Stimulated activated CD4-positive, alpha-beta T cell treated with anti-CD3 and anti-CD28 coated beads, Interleukin-15, amount 100 ng/mL, for 24 hours (primary cell): Measurements from ENCODE around the gene FZR1.
A peak's percentile ranks its signal among the peaks of the same experiment; 100 is the strongest.
"Not testable (repeated sequence)": the region's sequence is repeated elsewhere in the genome, so short reads cannot be mapped to it uniquely, and the experiment has no call there.

ENCODE experiments used
- DNase-seq: peaks from one replicate; pipeline ENCODE4 v3.0.0-alpha.2; 2020

Gene FZR1

GRCh38 chr19:3497757-3498520, 8.2 kb upstream of the FZR1 start:
- no peak for DNase-seq

- DNase-seq, result no peak
Measured at GRCh38 chr19:3499738-3500428, 6.2 kb upstream of the FZR1 start.

DNA sequence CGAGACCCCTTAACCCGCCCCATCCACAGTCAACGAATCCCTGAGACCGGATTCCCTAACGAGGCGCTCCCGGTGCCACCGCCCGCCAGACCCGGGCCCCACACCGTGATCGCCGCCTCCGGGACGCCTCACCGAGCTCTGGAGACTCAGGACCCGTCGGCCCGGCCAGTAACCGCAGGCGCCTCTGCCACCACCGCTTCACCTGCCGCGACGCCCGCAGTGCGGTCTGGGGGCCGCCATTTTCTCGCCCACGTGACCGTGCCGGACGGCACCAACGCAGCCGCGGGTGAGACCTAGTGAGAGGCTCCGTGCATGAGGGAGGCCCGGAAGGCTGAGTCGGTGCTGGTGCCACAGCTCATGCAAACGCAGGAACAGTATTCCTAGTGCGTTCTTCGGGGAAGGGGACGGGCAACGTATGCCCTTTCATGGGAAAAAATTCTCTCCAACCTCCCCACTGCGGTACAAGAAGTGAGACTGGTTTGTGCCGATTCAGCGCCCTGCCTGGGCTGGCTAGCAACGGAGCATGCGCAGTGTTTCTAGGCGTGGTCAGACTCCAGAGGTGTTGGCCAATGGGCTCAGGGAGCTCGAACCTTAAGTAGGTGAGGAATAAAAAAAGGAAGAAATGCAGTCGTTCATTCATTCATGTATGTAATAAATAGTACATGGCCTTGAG, 5.5 kb upstream of the FZR1 start, which contains the start of gene DOHH:
Gene DOHH (minus strand): TSS at position 246 of the 673 bp plus-strand sequence. CDS start 3,860 bp downstream, outside the sequence.
- peak; percentile 98 for DNase-seq

DNA sequence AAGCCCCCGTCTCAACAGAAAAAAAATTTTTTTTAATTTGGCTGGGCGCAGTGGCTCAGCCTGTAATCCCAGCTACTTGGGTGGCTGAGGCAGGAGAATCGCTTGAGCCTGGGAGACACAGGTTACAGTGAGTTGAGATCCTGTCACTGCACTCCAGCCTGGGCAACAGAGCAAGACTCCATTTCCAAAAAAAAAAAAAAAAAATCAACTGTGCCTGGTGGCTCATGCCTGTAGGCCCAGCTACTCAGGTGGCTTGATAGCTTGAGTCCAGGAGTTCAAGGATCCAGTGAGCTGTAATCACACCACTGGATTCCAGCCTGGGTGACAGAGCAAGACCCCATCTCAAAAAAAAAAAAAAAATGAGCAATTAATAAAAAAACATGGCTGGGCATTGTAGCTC, 4.3 kb upstream of the FZR1 start:
- no peak for DNase-seq

GRCh38 chr19:3503036-3503572, 3.0 kb upstream of the FZR1 start:
- DNase-seq, result no peak

- no peak for DNase-seq
Measured at GRCh38 chr19:3504735-3505134, 1.4 kb upstream of the FZR1 start.

DNA sequence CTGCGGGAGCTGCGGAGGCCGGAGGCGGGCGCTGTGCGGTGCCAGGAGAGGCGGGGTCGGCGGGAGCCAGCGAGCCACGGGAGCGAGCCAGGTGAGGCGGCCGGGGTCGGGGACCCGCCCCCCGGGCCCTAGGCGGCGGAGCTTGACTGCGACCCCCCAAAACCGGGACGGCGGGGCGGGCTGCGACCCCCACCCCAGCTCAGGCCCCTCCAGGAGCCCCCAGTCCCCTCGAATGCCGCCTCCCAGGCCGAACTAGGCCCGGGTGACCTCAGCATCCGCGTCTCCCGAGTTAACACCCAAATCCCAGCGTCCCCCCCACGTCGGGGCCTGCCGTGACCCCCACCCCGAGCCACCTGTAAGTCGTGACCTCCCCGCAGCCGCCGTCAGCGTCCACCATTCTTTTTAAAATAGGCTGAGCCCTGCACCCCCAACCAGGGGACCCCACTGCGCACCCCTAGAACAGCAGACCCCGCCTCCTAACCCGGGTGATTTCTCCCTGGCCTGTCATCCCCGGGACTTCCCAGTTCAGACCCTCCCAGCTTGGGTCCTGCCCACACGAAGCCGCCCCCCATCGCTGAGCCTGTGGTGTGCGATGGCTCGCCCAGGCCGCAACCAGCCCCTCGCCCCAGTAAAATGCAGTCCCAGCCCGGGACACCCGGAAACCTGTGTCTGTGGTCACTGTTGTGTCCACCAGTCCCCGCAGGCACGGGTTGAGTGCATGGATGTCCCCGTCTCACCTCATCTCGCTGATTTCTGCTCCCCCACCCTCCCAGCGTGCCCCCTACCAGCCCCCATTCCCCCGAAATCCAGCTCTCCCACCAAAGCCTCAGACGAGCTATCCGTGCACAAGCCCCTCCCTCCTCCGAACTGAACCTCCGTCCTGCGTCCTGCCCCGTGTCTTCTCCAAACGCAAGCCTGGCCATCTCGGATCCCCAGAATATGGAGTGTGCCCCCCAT, 551 bp downstream of the FZR1 start:
- DNase-seq, result peak; percentile 44

DNA sequence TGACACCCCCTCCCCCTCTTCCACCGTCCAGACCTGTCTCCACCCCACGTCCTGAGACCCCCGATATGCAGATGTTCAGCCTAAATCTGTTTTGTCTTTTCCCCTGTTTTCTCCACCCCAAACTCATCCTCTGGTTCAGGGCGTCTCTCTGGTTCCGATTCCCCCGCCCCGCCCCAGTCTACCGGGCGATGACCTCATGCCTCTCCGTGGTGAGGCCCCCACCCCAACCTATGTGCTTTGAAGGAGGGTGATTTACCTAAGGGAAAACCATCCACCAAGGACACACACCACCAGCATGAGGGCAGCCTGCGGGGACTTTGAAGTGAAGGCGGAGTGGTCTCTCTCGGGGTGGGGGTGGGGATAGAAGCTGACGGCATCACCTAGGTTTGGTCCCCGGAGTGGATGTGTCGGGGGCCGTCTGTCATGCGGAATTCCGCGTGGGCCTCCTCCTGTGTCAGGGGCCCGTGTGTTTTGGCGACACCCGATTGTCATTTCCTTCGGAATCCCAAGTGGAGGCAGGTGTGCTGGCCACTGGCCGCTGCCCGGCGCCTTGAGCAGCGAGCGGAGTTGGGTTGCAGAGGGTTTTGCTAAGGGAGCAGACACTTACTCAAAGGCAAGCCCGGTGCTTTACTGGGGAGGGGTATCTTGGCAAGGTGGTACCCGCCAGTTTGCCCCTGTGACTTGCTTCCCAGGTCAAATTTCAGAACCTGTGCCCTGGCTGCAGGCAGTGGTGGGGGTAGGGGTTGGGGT, 1.4 kb downstream of the FZR1 start:
- peak; percentile 50 for DNase-seq

- not testable (repeated sequence) for DNase-seq
Measured at GRCh38 chr19:3508121-3508661, 2.1 kb downstream of the FZR1 start.

- DNase-seq, result peak; percentile 28
Measured at GRCh38 chr19:3508771-3509535, 2.8 kb downstream of the FZR1 start.

- peak; percentile 65 for DNase-seq
Measured at GRCh38 chr19:3509566-3509989, 3.5 kb downstream of the FZR1 start.

GRCh38 chr19:3510727-3511126, 4.6 kb downstream of the FZR1 start:
- no peak for DNase-seq

DNA sequence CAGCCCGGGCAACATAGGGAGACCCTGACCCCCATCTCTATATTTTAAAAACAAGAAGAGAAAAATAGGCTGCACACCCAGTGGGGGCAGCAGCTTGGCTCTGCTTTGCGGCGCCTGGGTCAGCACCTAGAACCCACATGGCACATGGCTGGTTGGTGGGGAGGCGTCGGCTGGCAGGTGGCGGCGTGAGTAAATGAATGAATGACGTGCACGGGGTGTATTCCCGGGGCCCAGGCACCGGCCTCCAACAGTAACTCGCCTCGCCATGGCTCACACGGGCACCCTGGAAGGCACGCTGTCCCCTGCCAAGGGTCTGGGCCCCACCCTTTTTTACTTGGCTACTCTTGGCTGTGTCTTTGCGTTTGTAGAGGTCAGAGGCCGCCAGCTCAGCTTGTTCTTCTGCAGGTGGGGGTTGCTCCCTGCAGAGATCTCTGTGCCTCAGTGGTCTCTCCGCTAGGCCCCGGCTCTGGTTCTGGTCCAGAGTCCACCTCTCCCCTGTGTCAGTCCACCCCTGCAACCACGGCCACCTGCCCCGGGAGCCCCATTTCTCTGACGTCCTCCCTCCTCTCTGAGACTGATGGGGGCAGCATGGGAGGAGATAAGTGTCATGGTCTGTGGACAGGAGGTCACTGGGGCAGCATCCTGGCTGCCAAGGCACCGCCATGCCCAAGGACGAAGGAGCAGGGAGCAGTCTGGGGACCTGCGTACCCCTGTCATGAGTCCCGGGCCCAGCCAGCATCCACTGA, 5.6 kb downstream of the FZR1 start:
- no peak for DNase-seq

- DNase-seq, result no peak
Measured at GRCh38 chr19:3512562-3513228, 6.6 kb downstream of the FZR1 start.

DNA sequence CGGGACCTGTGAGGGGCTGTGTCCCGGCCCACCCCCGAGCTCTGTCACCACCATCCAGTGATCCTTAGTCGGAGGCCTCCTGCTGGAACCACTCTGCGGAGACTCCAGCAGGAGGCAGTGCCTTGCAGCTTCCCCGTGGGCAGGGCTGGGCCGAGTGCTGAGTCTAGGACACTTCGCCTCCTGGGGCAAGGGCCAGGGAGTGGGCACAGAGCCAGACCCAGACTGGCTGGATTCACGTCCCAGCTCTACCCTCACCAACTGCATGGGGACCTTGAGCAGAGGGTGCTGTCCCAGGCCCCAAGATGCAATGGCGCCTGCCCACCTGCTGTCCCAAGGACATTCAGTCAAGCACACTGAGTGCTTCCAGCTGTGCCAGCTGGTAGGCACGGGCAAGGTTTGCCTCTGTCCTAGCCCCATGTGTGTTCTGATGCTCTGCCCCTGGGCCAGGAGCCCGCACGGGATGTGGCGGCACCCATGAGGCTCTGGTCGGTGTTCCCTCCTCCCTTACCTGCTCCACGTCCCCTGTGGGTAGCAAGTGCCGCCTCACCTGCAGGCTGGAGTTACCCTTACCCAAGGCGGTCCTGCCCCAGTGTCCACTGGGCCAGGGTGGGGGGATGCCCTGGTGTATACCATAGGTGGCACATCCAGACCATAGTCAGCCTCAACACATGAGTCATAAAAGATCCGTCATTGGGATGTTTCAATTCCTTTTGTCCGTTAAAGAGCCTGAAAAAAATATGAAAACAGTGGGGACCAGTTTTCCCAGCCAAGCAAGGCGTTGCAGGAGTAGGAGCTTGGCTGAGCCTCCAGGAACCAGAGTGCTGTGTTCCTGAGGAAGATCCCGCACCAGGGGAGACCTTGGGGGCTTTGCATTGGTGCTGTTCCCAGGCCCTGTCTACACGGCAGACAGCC, 7.4 kb downstream of the FZR1 start:
- no peak for DNase-seq

DNA sequence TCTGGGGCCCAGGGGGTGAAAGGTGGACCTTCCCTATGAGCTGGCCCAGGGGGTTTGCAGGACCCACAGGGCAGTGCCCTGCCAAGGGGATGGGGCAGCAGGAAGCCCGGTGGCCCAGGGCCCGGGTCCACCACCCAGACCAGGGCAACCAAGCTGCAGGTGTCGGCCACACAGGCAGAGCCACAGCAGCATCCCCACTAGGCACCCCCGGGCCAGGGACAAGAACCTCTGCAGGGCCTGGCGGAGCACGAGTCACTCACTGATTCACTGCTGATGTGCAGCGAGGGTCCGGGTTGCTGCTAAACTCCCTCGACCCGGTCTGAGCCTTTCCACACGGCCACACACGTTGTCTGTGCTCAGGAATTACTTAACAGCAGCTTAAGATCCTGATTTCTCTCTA, 8.8 kb downstream of the FZR1 start:
- DNase-seq, result no peak

DNA sequence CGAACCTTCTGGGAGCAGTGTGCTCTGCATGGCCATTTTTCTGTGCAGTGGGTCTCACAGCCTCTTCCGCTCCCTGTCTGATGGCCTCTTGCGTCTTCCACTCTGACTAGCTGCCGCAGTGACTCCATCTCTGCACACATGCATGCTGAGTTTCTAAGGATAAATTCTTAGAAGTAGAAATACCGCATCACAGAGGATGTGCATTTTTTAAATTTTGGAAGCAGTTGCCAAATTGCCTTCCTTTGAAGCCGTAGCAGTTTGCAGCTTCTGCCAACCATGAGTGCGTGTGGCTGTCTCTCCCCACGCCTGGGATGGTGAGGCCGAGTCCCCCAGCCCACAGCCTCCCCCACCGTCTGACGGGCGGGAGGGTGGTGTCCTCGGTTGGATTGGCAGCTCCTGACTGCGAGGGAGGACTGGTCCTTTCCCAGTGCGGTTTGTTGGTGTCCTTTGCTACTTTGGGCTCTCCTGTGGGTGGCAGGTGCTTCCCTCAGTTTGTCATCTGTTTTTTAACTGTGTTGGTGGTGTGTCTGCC, 9.8 kb downstream of the FZR1 start:
- no peak for DNase-seq
